ENCODE data around the gene TMEM81. TPM values are rescaled to one million over a fixed set of nuclear protein-coding genes. Genes with fewer than 3 reads are reported as not detected.

Gene TMEM81
- total and polyA plus RNA-seq, 10 of the 15 experiments (the other 5 are each of a cell fraction or from before 2014, with no cell fraction given) = 0.62 to 2.2 (median 1.1) TPM

- Histone ChIP-seq H3K36me3 (ENCODE audit: control insufficient read depth in 2 of 2, insufficient read depth in 2 of 2, low read length in 1 of 2) (no peaks in the 10 kb centered on the region), H3K79me2 (ENCODE audit: control insufficient read depth, insufficient read depth, low read length) (no peaks in the 10 kb centered on the region), H3K4me3 (no peak overlapping the region), H3K9ac (ENCODE audit: control insufficient read depth, insufficient read depth, low read length) (no peak overlapping the region), H4K20me1 (ENCODE audit: control insufficient read depth, insufficient read depth) (no peaks in the 10 kb centered on the region), H3K27ac (ENCODE audit: control insufficient read depth, insufficient read depth) (no peak overlapping the region), H3K4me1 (ENCODE audit: control insufficient read depth, insufficient read depth, low read length) (no peaks in the 10 kb centered on the region), H3K4me2 (ENCODE audit: control insufficient read depth, insufficient read depth) (no peak overlapping the region), H3K9me3 (replicated peaks; ENCODE audit: control insufficient read depth, insufficient read depth, low read length) (no peaks in the 10 kb centered on the region), H2AFZ (ENCODE audit: control insufficient read depth, low read depth, low read length) (no peak overlapping the region), H3K27me3 (replicated peaks in 1 of 2; ENCODE audit: control insufficient read depth in 2 of 2, insufficient read depth in 2 of 2, low read length in 1 of 2) (peaks cover 0 to 15% of the 10 kb centered on the region in 2 experiments)
- 13% methylated on average over 11 of the region's 11 CpGs for WGBS (ENCODE audit: insufficient coverage, insufficient replicate concordance, low lambda C conversion rate, missing lambda C conversion rate)
- BruUV-seq (replicated peaks) = no TSS peak
- SMC1A ChIA-PET (ENCODE audit: uncharacterized antibody, unreplicated experiment) = no interaction called here
- DNase-seq (ENCODE audit: low read depth, low spot score) (no peak), FAIRE-seq (no peak), ATAC-seq (no peak)
- CTCF ChIA-PET = no interaction called here
- TF ChIP-seq GABPA (IDR thresholded peaks at IDR 0.05; ENCODE audit: low read depth) = no peak
- no peak for TF ChIP-seq CEBPB (IDR thresholded peaks at IDR 0.05; ENCODE audit: borderline replicate concordance in 1 of 2, low read depth in 2 of 2, low read length in 2 of 2)
- TF ChIP-seq SP1 (IDR thresholded peaks at IDR 0.05; ENCODE audit: low read depth, low read length) = no peak
- TF ChIP-seq ZBTB40 (IDR thresholded peaks at IDR 0.05; ENCODE audit: borderline replicate concordance) = no peak
- TF ChIP-seq EED (IDR thresholded peaks at IDR 0.05; ENCODE audit: low read depth) = no peak
- TF ChIP-seq USF1 (IDR thresholded peaks at IDR 0.05; ENCODE audit: borderline replicate concordance, extremely low read length, insufficient read depth, low read depth, low read length) = no peak
- in situ Hi-C loops (cut with MboI) = no loop called here
- intact Hi-C loops (cut with micrococcal nuclease; ENCODE audit: unreplicated experiment) = no loop called here
- POLR2A ChIA-PET = no interaction called here
- RAD21 ChIA-PET (ENCODE audit: unreplicated experiment) = no interaction called here
Observed at GRCh38 chr1:205045146-205045545, 39.1 kb downstream of the TMEM81 start.

All from GM12878 (cell line).